Motor neuron (in vitro differentiated cells): ENCODE data around the gene RTP3. TPM values are rescaled to one million over a fixed set of nuclear protein-coding genes. Genes with fewer than 3 reads are reported as not detected.
A peak's percentile ranks its signal among the peaks of the same experiment; 100 is the strongest.
"Not testable (repeated sequence)": the region's sequence is repeated elsewhere in the genome, so short reads cannot be mapped to it uniquely, and the experiment has no call there.

Experiments used
- ATAC-seq, 8 experiments: fragments of 200-7000 bp; cut with Tn5 transposase; replicated peaks in 6 of 8; 2 replicates each; pipeline ENCODE4 v1.8.0; 2021; ENCODE audit warnings: mild to moderate bottlenecking in 8 of 8, moderate library complexity in 8 of 8
- H3K27ac ChIP-seq, 2 donors: fragments of 250-450 bp; sonication (Bioruptor Pico); 2 replicates each; pipeline ENCODE4 v1.9.0; 2021; ENCODE audit warnings: antibody characterized with exemption in 2 of 2, mild to moderate bottlenecking in 2 of 2, moderate library complexity in 1 of 2
- H3K4me1 ChIP-seq, 2 donors: fragments of 250-450 bp; sonication (Bioruptor Pico); replicated peaks in 1 of 2; 2 replicates each; pipeline ENCODE4 v1.6.1; 2021; ENCODE audit warnings: antibody characterized with exemption in 2 of 2, mild to moderate bottlenecking in 2 of 2, moderate library complexity in 1 of 2
- H3K4me3 ChIP-seq, 5 donors: fragments of 250-450 bp; sonication (Bioruptor Pico); 2 replicates each; pipeline ENCODE4 v1.9.0; 2021; ENCODE audit warnings: antibody characterized with exemption in 5 of 5, mild to moderate bottlenecking in 5 of 5, moderate library complexity in 4 of 5
- WGBS, 10 experiments: fragments of 450-650 bp; shearing (Covaris generic); methylation state at CpG; one replicate each; pipeline ENCODE4 v1.0.0; 2022; 5-methylcytosine and 5-hydroxymethylcytosine counted together
- in situ Hi-C, 9 experiments: fragments of 400-800 bp; cut with MboI; loops; one replicate each; pipeline ENCODE4 v1.15.0; 2021; ENCODE audit warnings: low sequenced_read_pairs in 9 of 9, low pct_unique_long_range_greater_than_20kb in 2 of 9; ENCODE audit not compliant: unreplicated experiment in 9 of 9
- total RNA-seq, 8 experiments: library from RNA; unstranded; fragments of 300-600 nt; gene quantifications; 2 replicates each; pipeline versions ENCODE4 v1.2.3 to v1.2.4, GENCODE V29; 2022

RTP3 gene
- total RNA-seq, 8 experiments from 2014 or later: 0.28 TPM; not detected in 7

- Histone ChIP-seq H3K27ac (no peak overlapping the region), H3K4me3 (no peak overlapping the region), H3K4me1 (no peaks in the 10 kb centered on the region)
- WGBS, 10 experiments: 62 to 100% (median 93%) methylated on average over 1 to 5 of the region's 5 CpGs; no CpG with 5 or more reads in 3 of the 10 experiments
- ATAC-seq: no peak
- in situ Hi-C loops: no loop called here
Measured at GRCh38 chr3:46537779-46538178, 40.0 kb downstream of the RTP3 start.

DNA sequence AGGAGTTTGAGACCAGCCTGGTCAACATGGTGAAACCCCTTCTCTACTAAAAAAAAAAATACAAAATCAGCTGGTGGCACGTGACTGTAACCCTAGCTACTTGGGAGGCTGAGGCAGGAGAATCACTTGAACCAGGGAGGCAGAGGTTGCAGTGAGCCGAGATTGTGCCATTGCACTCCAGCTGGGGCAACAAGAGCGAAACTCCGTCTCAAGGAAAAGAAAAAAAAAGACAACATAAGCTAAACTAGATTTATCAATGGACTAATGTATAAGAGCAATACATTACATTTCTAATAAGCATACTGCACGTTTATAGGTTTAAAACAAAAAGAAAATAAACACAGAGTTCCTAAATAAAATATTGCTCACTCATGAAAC lies 40.6 kb downstream of the RTP3 start:
- ATAC-seq, H3K4me3 ChIP-seq, in situ Hi-C loops, H3K27ac ChIP-seq, H3K4me1 ChIP-seq: not testable (repeated sequence)
- 50 to 84% (median 60%) methylated on average over 2 to 5 of the region's 5 CpGs; no CpG with 5 or more reads in 3 of the 10 experiments for WGBS, 10 experiments

DNA sequence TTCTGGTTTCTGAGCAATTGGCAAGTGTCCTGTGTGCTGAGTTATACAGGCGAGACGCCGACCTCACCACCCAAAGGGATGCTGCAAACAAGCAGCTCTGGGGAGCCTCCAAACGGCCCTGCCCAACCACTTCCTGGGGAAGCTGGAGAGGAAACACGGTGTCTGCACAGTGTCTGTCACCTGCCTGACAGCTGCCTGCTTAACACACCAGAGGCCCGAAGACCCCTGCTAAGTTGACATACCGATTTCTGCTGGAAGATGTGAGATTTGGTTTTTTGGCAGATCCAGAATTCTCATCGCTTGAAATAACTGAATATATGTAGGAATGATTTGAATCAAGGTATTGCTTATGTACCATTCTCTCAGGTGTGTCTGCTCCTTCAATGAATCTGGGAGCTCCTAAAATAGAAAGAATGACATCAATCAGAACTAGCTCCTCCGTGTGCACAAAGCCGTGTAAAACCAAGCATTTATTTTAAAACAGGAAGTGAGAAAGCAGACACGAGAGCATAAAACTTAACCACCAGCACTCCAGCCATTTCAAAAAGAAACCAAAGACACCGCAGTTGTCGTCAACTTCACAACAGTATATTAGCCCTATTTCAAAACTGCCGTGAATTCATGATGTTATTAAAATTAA lies 41.1 kb downstream of the RTP3 start:
- WGBS, 10 experiments: 16 to 95% (median 59%) methylated on average over 1 to 12 of the region's 14 CpGs
- Histone ChIP-seq H3K27ac (no peak overlapping the region), H3K4me3 (no peak overlapping the region), H3K4me1 (no peaks in the 10 kb centered on the region)
- in situ Hi-C loops: no loop called here
- peak in 2 of 8 experiments; percentile 45 to 52 for ATAC-seq

- in situ Hi-C loops: no loop called here
- Histone ChIP-seq H3K4me1 (no peaks in the 10 kb centered on the region), H3K4me3 (no peak overlapping the region), H3K27ac (no peak overlapping the region)
- WGBS, 10 experiments: 86 to 100% (median 90%) methylated on average over 2 to 6 of the region's 9 CpGs; no CpG with 5 or more reads in 2 of the 10 experiments
- ATAC-seq: no peak
Measured at GRCh38 chr3:46539443-46540005, 41.7 kb downstream of the RTP3 start.

DNA sequence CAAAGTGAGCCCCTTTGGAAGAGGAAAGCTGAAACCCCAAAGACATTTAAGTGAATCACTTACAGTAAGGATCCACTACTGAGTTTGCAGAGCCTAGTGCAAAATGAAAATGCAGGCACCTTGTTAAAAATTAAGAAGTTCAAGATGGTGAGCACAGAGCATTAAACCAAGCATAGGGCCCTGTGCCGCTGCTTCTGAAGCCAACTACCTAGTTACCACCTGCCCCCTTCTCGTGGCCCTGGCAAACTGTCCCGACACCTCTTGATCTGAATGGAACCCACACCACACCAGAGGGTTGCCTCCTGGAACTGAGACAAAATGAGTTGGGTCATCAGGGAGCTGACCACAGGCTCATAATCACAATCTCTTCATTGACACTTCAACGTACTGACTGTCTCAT lies 42.8 kb downstream of the RTP3 start:
- in situ Hi-C loops: no loop called here
- no peak overlapping the region for H3K4me3 ChIP-seq
- ATAC-seq: no peak
- 91 to 100% (median 94%) methylated on average over 1 to 4 of the region's 4 CpGs; no CpG with 5 or more reads in 2 of the 10 experiments for WGBS, 10 experiments
- no peak overlapping the region for H3K27ac ChIP-seq
- H3K4me1 ChIP-seq: no peaks in the 10 kb centered on the region

DNA sequence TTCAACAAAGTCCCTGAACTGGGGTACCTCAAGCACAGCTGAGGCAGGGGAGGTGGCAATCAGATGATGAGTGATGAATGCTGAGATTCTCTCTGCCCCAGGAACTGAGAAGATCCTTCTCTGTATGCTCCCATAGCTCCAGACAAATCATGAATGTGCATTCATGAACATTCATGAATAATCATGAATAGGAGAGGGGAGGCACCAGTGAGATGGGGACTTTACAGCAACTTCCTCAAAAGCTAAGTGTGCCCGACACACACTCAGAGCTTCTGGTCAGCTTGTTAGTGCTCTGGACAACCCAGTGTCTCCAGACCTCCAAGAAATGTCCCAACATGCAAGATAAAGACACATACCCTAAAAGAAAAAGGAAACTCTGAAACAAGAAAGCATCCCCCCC lies 44.1 kb downstream of the RTP3 start:
- peak in 3 of 8 experiments; percentile 81 to 95 (median 85) for ATAC-seq
- 100% methylated on average over 1 of the region's 1 CpG; no CpG with 5 or more reads in 7 of the 10 experiments for WGBS, 10 experiments
- Histone ChIP-seq H3K4me3 (no peak overlapping the region), H3K27ac (no peak overlapping the region), H3K4me1 (no peaks in the 10 kb centered on the region)
- in situ Hi-C loops: no loop called here

DNA sequence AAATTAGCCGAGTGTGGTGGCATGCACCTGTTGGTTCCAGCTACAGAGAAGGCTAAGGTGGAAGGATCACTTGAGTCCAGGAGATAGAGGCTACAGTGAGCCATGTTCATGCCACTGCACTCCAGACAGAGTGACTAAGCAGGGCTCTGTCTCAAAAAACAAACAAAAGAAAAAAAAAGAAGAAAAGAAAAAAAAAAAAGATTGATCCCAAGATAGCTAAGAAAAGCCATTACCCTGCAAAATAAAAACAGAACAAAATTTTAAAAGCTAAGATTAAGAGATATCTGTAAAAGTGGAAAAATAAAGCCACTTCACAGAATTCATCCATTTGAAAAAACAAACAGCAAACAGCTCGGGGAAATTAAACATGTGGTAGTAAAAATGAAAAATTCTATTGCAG lies 44.6 kb downstream of the RTP3 start:
- 68 to 100% (median 84%) methylated on average over 1 to 2 of the region's 2 CpGs for WGBS, 10 experiments
- no peak overlapping the region for H3K27ac ChIP-seq
- in situ Hi-C loops: no loop called here
- no peak overlapping the region for H3K4me3 ChIP-seq
- ATAC-seq: peak in 1 of 8 experiments; percentile 14
- H3K4me1 ChIP-seq: no peaks in the 10 kb centered on the region

GRCh38 chr3:46542801-46543201 lies 45.0 kb downstream of the RTP3 start:
- Histone ChIP-seq H3K4me3 (no peak overlapping the region), H3K27ac (no peak overlapping the region), H3K4me1 (no peaks in the 10 kb centered on the region)
- no peak for ATAC-seq
- 75 to 82% (median 78%) methylated on average over 1 to 2 of the region's 5 CpGs; no CpG with 5 or more reads in 6 of the 10 experiments for WGBS, 10 experiments
- in situ Hi-C loops: no loop called here

DNA sequence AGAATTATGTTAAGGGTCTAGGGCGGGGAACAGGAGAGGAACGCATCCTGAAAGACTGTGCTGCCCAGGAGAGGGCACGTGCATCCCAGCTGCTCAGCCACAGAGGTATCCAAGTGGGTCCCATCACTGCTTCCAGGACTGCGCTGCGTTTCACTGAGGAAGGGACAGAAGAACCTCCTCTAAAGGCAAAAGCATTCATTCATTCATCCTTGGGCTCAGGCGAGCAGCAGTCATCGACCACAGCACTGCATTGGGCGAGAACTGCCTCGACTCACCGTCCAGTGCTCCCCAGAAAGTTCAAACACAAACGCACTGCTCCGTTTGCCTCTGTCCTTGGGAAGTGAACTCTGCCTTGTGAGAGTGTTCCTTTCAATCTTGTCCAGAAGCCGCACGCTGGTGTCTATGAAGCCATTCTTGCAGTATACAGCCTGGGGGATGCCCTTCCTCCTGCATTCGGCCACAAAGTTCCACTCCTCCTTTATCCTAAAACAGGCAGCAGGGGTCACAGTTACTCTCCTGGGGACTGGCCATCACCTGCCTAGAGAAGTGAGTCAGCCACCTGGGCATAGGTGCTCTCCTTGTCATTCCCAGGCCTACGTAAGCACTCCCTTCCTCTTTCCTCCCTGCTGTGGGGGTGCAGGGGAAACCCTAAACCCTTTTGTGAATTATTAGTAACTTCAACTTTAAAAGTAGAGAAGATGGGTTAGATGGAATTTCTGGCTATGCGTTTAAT lies 47.2 kb downstream of the RTP3 start:
- 38 to 100% (median 85%) methylated on average over 1 to 12 of the region's 17 CpGs; no CpG with 5 or more reads in 2 of the 10 experiments for WGBS, 10 experiments
- in situ Hi-C loops: no loop called here
- H3K4me3 ChIP-seq: no peak overlapping the region
- no peak overlapping the region for H3K27ac ChIP-seq
- no peak for ATAC-seq
- no peaks in the 10 kb centered on the region for H3K4me1 ChIP-seq

GRCh38 chr3:46545818-46546630 lies 48.2 kb downstream of the RTP3 start:
- H3K27ac ChIP-seq: no peak overlapping the region
- ATAC-seq: no peak
- in situ Hi-C loops: no loop called here
- H3K4me1 ChIP-seq: no peaks in the 10 kb centered on the region
- WGBS, 10 experiments: 0 to 100% (median 67%) methylated on average over 1 to 6 of the region's 6 CpGs; no CpG with 5 or more reads in 1 of the 10 experiments
- H3K4me3 ChIP-seq: no peak overlapping the region

DNA sequence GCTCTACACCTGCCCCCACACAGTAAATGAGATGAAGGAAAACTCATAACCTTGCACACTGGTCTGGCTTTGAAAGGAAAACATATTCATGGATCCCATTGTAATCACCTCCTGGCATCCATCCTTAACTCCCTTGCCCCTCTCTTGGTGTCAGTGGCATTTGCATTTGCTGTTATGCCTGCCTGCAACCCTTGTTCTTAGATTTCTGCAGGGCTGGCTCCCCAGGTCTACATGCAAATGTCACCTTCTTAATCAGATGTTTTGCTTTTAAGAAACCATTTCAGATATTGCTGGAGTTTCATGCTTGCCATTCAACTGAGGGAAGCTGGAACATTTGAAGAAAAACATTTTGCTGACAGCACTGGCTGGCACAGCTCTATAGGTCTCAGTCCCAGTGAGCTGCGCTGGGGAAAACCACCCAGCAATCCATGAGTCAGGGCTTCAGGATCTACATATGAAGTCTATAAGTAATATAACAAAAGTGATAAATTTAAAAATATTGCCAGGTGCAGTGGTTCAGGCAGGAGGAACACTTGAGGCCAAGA lies 49.2 kb downstream of the RTP3 start:
- 33 to 100% (median 82%) methylated on average over 1 of the region's 1 CpG; no CpG with 5 or more reads in 4 of the 10 experiments for WGBS, 10 experiments
- no peak for ATAC-seq

GRCh38 chr3:46548611-46549010 lies 50.8 kb downstream of the RTP3 start:
- H3K27ac ChIP-seq, H3K4me3 ChIP-seq, ATAC-seq, in situ Hi-C loops, H3K4me1 ChIP-seq: not testable (repeated sequence)
- 43 to 92% (median 83%) methylated on average over 1 to 3 of the region's 3 CpGs; no CpG with 5 or more reads in 2 of the 10 experiments for WGBS, 10 experiments

More for the DNA sequence above, 49.2 kb downstream of the RTP3 start:
- no peak overlapping the region for H3K27ac ChIP-seq
- no peaks in the 10 kb centered on the region for H3K4me1 ChIP-seq
- in situ Hi-C loops: no loop called here
- no peak overlapping the region for H3K4me3 ChIP-seq
